Measurements from ENCODE around the gene TSACC.
"Not testable (repeated sequence)": the region's sequence is repeated elsewhere in the genome, so short reads cannot be mapped to it uniquely, and the experiment has no call there.

Gene TSACC

DNA sequence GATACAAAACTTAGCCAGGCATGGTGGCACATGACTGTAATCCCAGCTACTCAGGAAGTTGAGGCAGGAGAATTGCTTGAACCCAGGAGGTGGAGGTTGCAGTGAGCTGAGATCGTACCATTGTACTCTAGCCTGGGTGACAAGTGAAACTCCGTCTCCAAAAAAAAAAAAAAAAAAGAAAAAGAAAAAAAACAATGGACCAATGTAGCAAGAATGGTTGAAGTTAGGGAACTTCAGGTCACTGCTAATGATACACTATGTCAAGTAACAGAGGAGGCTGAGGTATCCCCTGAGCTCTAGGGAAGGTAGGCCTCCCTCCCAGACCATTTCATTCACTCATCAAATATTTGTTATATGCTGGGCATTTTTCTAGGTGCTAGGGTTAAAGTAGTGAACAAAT is 7.7 kb downstream of the TSACC start:
- H3K4me3 ChIP-seq (ENCODE audit: low read length in 2 of 2); H4K91ac ChIP-seq (ENCODE audit: low read depth, low read length, poor library complexity); H3K4ac ChIP-seq (ENCODE audit: low read length); H3K23ac ChIP-seq (ENCODE audit: low read depth, low read length, poor library complexity); H3K27ac ChIP-seq (replicated peaks; ENCODE audit: low read length); H4K8ac ChIP-seq (ENCODE audit: low read depth, low read length); H3K9ac ChIP-seq (ENCODE audit: low read depth, low read length, poor library complexity); H2BK15ac ChIP-seq (ENCODE audit: low read length); H2BK12ac ChIP-seq (ENCODE audit: low read length); H2BK120ac ChIP-seq (ENCODE audit: low read depth, low read length); H3K14ac ChIP-seq (ENCODE audit: low read length); H3K9me3 ChIP-seq (replicated peaks in 1 of 2; ENCODE audit: control insufficient read depth in 2 of 2, insufficient read depth in 1 of 2, low read depth in 1 of 2, low read length in 2 of 2); H3K18ac ChIP-seq (ENCODE audit: low read length); H3K4me2 ChIP-seq (ENCODE audit: insufficient read depth, low read length, poor library complexity, severe bottlenecking); H3K4me1 ChIP-seq (ENCODE audit: control insufficient read depth in 2 of 2, insufficient read depth in 1 of 2, low read depth in 1 of 2, low read length in 2 of 2); H2AK5ac ChIP-seq (ENCODE audit: low read depth, low read length); H2BK5ac ChIP-seq (ENCODE audit: low read length); DNase-seq (ENCODE audit: low spot score); H3K79me1 ChIP-seq (ENCODE audit: low read depth, low read length); H2AFZ ChIP-seq (ENCODE audit: low read length); H3K36me3 ChIP-seq (replicated peaks in 1 of 2; ENCODE audit: control insufficient read depth in 2 of 2, insufficient read depth in 2 of 2, low read length in 2 of 2): not testable (repeated sequence)
- H3K27me3 ChIP-seq (ENCODE audit: control insufficient read depth in 3 of 3, insufficient read depth in 3 of 3, low read depth in 1 of 3, low read length in 3 of 3): peaks cover 0 to 41% (median 0%) of the 10 kb centered on the region in 3 experiments
- no CpG with 5 or more reads among the region's 2 CpGs for WGBS, 2 donors (ENCODE audit: extremely low coverage in 2 of 2, insufficient read length in 2 of 2, insufficient replicate concordance in 1 of 2)

DNA sequence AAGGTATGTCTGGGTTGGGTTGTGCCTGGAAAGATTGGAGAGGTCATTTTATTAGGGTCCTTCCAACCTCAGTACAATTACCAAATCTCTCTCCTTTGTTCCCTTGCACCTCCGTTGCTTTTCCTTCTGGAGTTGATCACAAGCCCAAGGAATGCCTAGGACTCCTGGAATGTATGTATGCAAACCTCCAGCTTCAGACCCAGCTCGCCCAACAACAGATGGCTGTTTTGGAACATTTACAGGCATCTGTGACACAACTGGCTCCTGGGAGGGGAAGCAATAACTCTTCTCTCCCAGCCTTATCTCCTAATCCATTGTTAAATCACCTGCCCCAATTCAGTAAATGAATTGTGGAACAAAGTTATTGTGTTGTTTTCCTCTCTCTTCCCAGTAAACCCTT is 8.3 kb downstream of the TSACC start:
- Histone ChIP-seq H3K4me1 (ENCODE audit: control insufficient read depth in 2 of 2, insufficient read depth in 1 of 2, low read depth in 1 of 2, low read length in 2 of 2) (peaks cover 0 to 2% of the 10 kb centered on the region in 2 donors), H3K9ac (ENCODE audit: low read depth, low read length, poor library complexity) (no peak overlapping the region), H2BK120ac (ENCODE audit: low read depth, low read length) (no peak overlapping the region), H3K14ac (ENCODE audit: low read length) (no peak overlapping the region), H3K27me3 (ENCODE audit: control insufficient read depth in 3 of 3, insufficient read depth in 3 of 3, low read depth in 1 of 3, low read length in 3 of 3) (peaks cover 0 to 43% (median 0%) of the 10 kb centered on the region in 3 experiments), H3K4ac (ENCODE audit: low read length) (no peak overlapping the region), H4K91ac (ENCODE audit: low read depth, low read length, poor library complexity) (no peak overlapping the region), H3K79me1 (ENCODE audit: low read depth, low read length) (no peaks in the 10 kb centered on the region), H4K8ac (ENCODE audit: low read depth, low read length) (no peak overlapping the region), H2BK15ac (ENCODE audit: low read length) (no peak overlapping the region), H2BK5ac (ENCODE audit: low read length) (no peak overlapping the region), H2AK5ac (ENCODE audit: low read depth, low read length) (no peak overlapping the region), H2BK12ac (ENCODE audit: low read length) (no peak overlapping the region), H3K4me2 (ENCODE audit: insufficient read depth, low read length, poor library complexity, severe bottlenecking) (no peak overlapping the region), H3K18ac (ENCODE audit: low read length) (no peak overlapping the region), H3K23ac (ENCODE audit: low read depth, low read length, poor library complexity) (no peak overlapping the region), H3K9me3 (replicated peaks in 1 of 2; ENCODE audit: control insufficient read depth in 2 of 2, insufficient read depth in 1 of 2, low read depth in 1 of 2, low read length in 2 of 2) (no peaks in the 10 kb centered on the region), H3K36me3 (replicated peaks in 1 of 2; ENCODE audit: control insufficient read depth in 2 of 2, insufficient read depth in 2 of 2, low read length in 2 of 2) (no peaks in the 10 kb centered on the region), H3K27ac (replicated peaks; ENCODE audit: low read length) (no peak overlapping the region), H3K4me3 (ENCODE audit: low read length in 2 of 2) (no peak overlapping the region), H2AFZ (ENCODE audit: low read length) (no peak overlapping the region)
- DNase-seq (ENCODE audit: low spot score): no peak
- no CpG with 5 or more reads among the region's 2 CpGs for WGBS, 2 donors (ENCODE audit: extremely low coverage in 2 of 2, insufficient read length in 2 of 2, insufficient replicate concordance in 1 of 2)

DNA sequence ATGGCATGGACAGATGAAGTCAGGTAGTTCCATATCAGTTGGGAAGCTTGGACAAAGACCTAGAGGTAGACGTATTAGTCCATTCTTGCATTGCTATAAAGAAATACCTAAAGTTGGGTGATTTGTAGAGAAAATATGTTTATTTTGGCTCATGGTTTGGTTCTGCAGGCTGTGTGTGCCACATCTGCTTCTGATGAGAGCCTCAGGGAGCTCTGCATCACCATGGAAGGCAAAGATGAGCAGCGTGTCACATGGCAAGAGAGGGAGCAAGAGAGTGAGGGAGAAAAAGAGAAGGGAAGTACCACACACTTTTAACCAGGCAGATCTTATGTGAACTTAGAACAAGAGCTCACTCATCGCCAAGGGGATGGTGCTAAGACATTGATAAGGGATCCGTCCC is 9.0 kb downstream of the TSACC start:
- Histone ChIP-seq H3K4me3 (ENCODE audit: low read length in 2 of 2) (no peak overlapping the region), H2BK5ac (ENCODE audit: low read length) (no peak overlapping the region), H3K27ac (replicated peaks; ENCODE audit: low read length) (no peak overlapping the region), H3K18ac (ENCODE audit: low read length) (no peak overlapping the region), H3K9ac (ENCODE audit: low read depth, low read length, poor library complexity) (no peak overlapping the region), H4K91ac (ENCODE audit: low read depth, low read length, poor library complexity) (no peak overlapping the region), H3K4me1 (ENCODE audit: control insufficient read depth in 2 of 2, insufficient read depth in 1 of 2, low read depth in 1 of 2, low read length in 2 of 2) (peaks cover 0 to 2% of the 10 kb centered on the region in 2 donors), H4K8ac (ENCODE audit: low read depth, low read length) (peak overlapping the region; percentile 17), H2BK120ac (ENCODE audit: low read depth, low read length) (no peak overlapping the region), H2AK5ac (ENCODE audit: low read depth, low read length) (no peak overlapping the region), H2BK15ac (ENCODE audit: low read length) (no peak overlapping the region), H3K79me1 (ENCODE audit: low read depth, low read length) (no peaks in the 10 kb centered on the region), H3K23ac (ENCODE audit: low read depth, low read length, poor library complexity) (no peak overlapping the region), H2BK12ac (ENCODE audit: low read length) (no peak overlapping the region), H3K36me3 (replicated peaks in 1 of 2; ENCODE audit: control insufficient read depth in 2 of 2, insufficient read depth in 2 of 2, low read length in 2 of 2) (no peaks in the 10 kb centered on the region), H3K27me3 (ENCODE audit: control insufficient read depth in 3 of 3, insufficient read depth in 3 of 3, low read depth in 1 of 3, low read length in 3 of 3) (peaks cover 0 to 41% (median 0%) of the 10 kb centered on the region in 3 experiments), H2AFZ (ENCODE audit: low read length) (no peak overlapping the region), H3K14ac (ENCODE audit: low read length) (no peak overlapping the region), H3K9me3 (replicated peaks in 1 of 2; ENCODE audit: control insufficient read depth in 2 of 2, insufficient read depth in 1 of 2, low read depth in 1 of 2, low read length in 2 of 2) (no peaks in the 10 kb centered on the region), H3K4ac (ENCODE audit: low read length) (no peak overlapping the region), H3K4me2 (ENCODE audit: insufficient read depth, low read length, poor library complexity, severe bottlenecking) (no peak overlapping the region)
- no peak for DNase-seq (ENCODE audit: low spot score)
- no CpG with 5 or more reads among the region's 4 CpGs for WGBS, 2 donors (ENCODE audit: extremely low coverage in 2 of 2, insufficient read length in 2 of 2, insufficient replicate concordance in 1 of 2)

DNA sequence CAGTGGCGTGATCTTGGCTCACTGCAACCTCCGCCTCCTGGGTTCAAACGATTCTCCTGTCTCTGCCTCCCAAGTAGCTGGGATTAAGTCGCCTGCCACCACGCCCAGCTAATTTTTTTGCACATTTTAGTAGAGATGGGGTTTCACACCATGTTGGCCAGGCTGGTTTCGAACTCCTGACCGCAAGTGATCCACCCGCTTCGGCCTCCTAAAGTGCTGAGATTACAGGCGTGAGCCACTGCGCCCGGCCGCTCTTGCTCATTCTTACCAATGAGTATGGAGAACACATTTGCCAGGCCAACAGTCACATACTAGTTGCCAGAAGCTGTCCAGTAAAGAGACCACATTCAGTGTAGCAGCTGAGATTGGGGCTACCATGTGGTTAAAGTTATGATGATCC is 14.2 kb downstream of the TSACC start:
- H4K91ac ChIP-seq (ENCODE audit: low read depth, low read length, poor library complexity); DNase-seq (ENCODE audit: low spot score); H3K9me3 ChIP-seq (replicated peaks in 1 of 2; ENCODE audit: control insufficient read depth in 2 of 2, insufficient read depth in 1 of 2, low read depth in 1 of 2, low read length in 2 of 2); H3K4me1 ChIP-seq (ENCODE audit: control insufficient read depth in 2 of 2, insufficient read depth in 1 of 2, low read depth in 1 of 2, low read length in 2 of 2); H3K14ac ChIP-seq (ENCODE audit: low read length); H2BK12ac ChIP-seq (ENCODE audit: low read length); H2AK5ac ChIP-seq (ENCODE audit: low read depth, low read length); H3K79me1 ChIP-seq (ENCODE audit: low read depth, low read length); H3K4ac ChIP-seq (ENCODE audit: low read length); H3K27ac ChIP-seq (replicated peaks; ENCODE audit: low read length); H2AFZ ChIP-seq (ENCODE audit: low read length); H2BK120ac ChIP-seq (ENCODE audit: low read depth, low read length); H3K4me2 ChIP-seq (ENCODE audit: insufficient read depth, low read length, poor library complexity, severe bottlenecking); H3K4me3 ChIP-seq (ENCODE audit: low read length in 2 of 2); H3K23ac ChIP-seq (ENCODE audit: low read depth, low read length, poor library complexity); H2BK15ac ChIP-seq (ENCODE audit: low read length); H2BK5ac ChIP-seq (ENCODE audit: low read length); H4K8ac ChIP-seq (ENCODE audit: low read depth, low read length); H3K9ac ChIP-seq (ENCODE audit: low read depth, low read length, poor library complexity); H3K36me3 ChIP-seq (replicated peaks in 1 of 2; ENCODE audit: control insufficient read depth in 2 of 2, insufficient read depth in 2 of 2, low read length in 2 of 2); H3K18ac ChIP-seq (ENCODE audit: low read length): not testable (repeated sequence)
- WGBS, 2 donors (ENCODE audit: extremely low coverage in 2 of 2, insufficient read length in 2 of 2, insufficient replicate concordance in 1 of 2): no CpG with 5 or more reads among the region's 13 CpGs
- H3K27me3 ChIP-seq (ENCODE audit: control insufficient read depth in 3 of 3, insufficient read depth in 3 of 3, low read depth in 1 of 3, low read length in 3 of 3): peaks cover 0 to 31% (median 0%) of the 10 kb centered on the region in 3 experiments
